ENCODE results near the gene ATOX1. TPM values are rescaled to one million over a fixed set of nuclear protein-coding genes. Genes with fewer than 3 reads are reported as not detected.
"Not testable (repeated sequence)": the region's sequence is repeated elsewhere in the genome, so short reads cannot be mapped to it uniquely, and the experiment has no call there.

The ATOX1 gene
- total RNA-seq, 2 donors from 2014 or later = 54.6 to 62.4 TPM

- Histone ChIP-seq H3K27ac (no peak overlapping the region), H3K9ac (ENCODE audit: low read depth in 2 of 2, low read length in 2 of 2) (no peak overlapping the region), H3K4me3 (no peak overlapping the region), H3K4me1 (no peaks in the 10 kb centered on the region), H3K9me3 (no peaks in the 10 kb centered on the region), H3K27me3 (no peaks in the 10 kb centered on the region), H3K36me3 (peaks cover 27% of the 10 kb centered on the region)
- TF ChIP-seq, protein P1, sequence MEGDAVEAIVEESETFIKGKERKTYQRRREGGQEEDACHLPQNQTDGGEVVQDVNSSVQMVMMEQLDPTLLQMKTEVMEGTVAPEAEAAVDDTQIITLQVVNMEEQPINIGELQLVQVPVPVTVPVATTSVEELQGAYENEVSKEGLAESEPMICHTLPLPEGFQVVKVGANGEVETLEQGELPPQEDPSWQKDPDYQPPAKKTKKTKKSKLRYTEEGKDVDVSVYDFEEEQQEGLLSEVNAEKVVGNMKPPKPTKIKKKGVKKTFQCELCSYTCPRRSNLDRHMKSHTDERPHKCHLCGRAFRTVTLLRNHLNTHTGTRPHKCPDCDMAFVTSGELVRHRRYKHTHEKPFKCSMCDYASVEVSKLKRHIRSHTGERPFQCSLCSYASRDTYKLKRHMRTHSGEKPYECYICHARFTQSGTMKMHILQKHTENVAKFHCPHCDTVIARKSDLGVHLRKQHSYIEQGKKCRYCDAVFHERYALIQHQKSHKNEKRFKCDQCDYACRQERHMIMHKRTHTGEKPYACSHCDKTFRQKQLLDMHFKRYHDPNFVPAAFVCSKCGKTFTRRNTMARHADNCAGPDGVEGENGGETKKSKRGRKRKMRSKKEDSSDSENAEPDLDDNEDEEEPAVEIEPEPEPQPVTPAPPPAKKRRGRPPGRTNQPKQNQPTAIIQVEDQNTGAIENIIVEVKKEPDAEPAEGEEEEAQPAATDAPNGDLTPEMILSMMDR (IDR thresholded peaks at IDR 0.05) = no peak
- intact Hi-C loops (cut with DNase I) = no loop called here
- no peak for DNase-seq
Measured at GRCh38 chr5:151795426-151795825, 37.0 kb upstream of the ATOX1 start.

DNA sequence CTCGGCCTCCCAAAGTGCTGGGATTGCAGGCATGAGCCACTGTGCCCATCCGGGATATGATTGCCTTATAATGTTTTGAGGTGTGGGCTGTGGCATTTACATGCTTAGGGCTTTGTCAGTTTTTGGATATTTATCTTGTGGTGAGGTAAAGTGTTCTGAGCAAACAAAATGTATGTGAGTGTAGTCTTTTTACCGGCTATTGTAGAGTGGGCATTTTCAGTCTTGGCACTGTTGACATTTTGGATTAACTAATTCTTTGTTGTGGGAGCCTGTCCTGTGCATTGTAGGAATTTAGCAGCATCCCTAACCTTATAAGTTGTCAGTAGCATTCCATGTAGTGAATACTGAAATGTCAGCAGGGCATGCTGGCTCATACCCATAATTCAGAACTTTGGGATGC is 34.9 kb upstream of the ATOX1 start:
- Histone ChIP-seq H3K27me3 (no peaks in the 10 kb centered on the region), H3K9me3 (no peaks in the 10 kb centered on the region), H3K4me3 (no peak overlapping the region), H3K27ac (no peak overlapping the region), H3K36me3 (peaks cover 14% of the 10 kb centered on the region), H3K9ac (ENCODE audit: low read depth in 2 of 2, low read length in 2 of 2) (no peak overlapping the region), H3K4me1 (no peaks in the 10 kb centered on the region)
- DNase-seq = no peak
- TF ChIP-seq, protein P1 (IDR thresholded peaks at IDR 0.05) = no peak
- intact Hi-C loops (cut with DNase I) = no loop called here

DNA sequence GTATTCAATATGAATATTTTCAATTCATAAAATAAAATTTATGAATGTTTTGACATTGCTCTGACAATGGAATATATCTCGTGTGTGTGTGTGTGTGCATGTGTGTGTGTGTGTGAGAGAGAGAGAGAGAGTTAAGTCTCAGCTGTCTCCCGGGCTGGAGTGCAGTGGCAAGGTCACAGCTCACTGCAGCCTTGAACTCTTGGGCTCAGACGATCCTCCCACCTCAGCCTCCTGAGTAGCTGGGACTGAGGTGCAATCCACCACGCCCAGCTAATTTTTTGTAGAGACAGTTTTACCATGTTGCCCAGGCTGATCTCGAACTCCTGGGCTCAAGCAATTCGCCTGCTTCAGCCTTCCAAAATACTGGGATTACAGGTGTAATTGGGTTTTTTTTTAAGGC is 29.4 kb upstream of the ATOX1 start:
- Histone ChIP-seq H3K36me3 (no peaks in the 10 kb centered on the region), H3K27ac (no peak overlapping the region), H3K4me3 (no peak overlapping the region), H3K4me1 (no peaks in the 10 kb centered on the region), H3K9ac (ENCODE audit: low read depth in 2 of 2, low read length in 2 of 2) (no peak overlapping the region), H3K9me3 (no peaks in the 10 kb centered on the region), H3K27me3 (no peaks in the 10 kb centered on the region)
- intact Hi-C loops (cut with DNase I) = no loop called here
- TF ChIP-seq, protein P1 (IDR thresholded peaks at IDR 0.05) = no peak
- DNase-seq = no peak

DNA sequence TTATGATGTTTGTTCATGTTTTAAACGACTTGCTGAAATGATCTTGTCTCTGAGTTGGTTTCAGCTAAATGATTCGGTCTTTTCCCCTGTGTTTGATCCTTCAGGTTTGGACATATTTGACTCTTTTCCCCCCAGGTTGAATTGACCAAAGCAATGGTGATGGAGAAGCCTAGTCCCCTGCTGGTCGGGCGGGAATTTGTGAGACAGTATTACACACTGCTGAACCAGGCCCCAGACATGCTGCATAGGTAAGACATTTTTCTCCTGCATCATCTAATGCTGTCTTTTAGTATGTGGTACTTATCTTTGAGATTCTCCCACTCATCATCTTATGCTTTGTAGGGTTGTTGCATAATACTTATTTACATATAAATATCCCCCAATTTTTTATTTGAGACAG is 28.0 kb upstream of the ATOX1 start:
- no peaks in the 10 kb centered on the region for H3K9me3 ChIP-seq
- H3K9ac ChIP-seq (ENCODE audit: low read depth in 2 of 2, low read length in 2 of 2) = no peak overlapping the region
- no peak overlapping the region for H3K4me3 ChIP-seq
- no peak for DNase-seq
- intact Hi-C loops (cut with DNase I) = no loop called here
- H3K36me3 ChIP-seq = no peaks in the 10 kb centered on the region
- TF ChIP-seq, protein P1 (IDR thresholded peaks at IDR 0.05) = no peak
- H3K27me3 ChIP-seq = no peaks in the 10 kb centered on the region
- H3K4me1 ChIP-seq = peaks cover 4% of the 10 kb centered on the region
- no peak overlapping the region for H3K27ac ChIP-seq

- intact Hi-C loops (cut with DNase I) = no loop called here
- Histone ChIP-seq H3K9me3 (no peaks in the 10 kb centered on the region), H3K9ac (ENCODE audit: low read depth in 2 of 2, low read length in 2 of 2) (no peak overlapping the region), H3K27me3 (no peaks in the 10 kb centered on the region), H3K27ac (no peak overlapping the region), H3K4me1 (peaks cover 9% of the 10 kb centered on the region), H3K4me3 (no peak overlapping the region), H3K36me3 (no peaks in the 10 kb centered on the region)
- no peak for DNase-seq
- TF ChIP-seq, protein P1 (IDR thresholded peaks at IDR 0.05) = no peak
Measured at GRCh38 chr5:151784141-151784540, 25.7 kb upstream of the ATOX1 start.

- H3K9me3 ChIP-seq; DNase-seq; H3K4me1 ChIP-seq; H3K27ac ChIP-seq; H3K36me3 ChIP-seq; H3K4me3 ChIP-seq; H3K9ac ChIP-seq (ENCODE audit: low read depth in 2 of 2, low read length in 2 of 2); intact Hi-C loops (cut with DNase I); H3K27me3 ChIP-seq: not testable (repeated sequence)
Measured at GRCh38 chr5:151783664-151784063, 25.2 kb upstream of the ATOX1 start.

Measured in colonic mucosa (tissue), 4 donors.